ENCODE measurements around the gene ZNF585A.
"Not testable (repeated sequence)": the region's sequence is repeated elsewhere in the genome, so short reads cannot be mapped to it uniquely, and the experiment has no call there.

Gene ZNF585A

GRCh38 chr19:37197768-37198167, 25.3 kb upstream of the ZNF585A start:
- TF ChIP-seq, protein P1, sequence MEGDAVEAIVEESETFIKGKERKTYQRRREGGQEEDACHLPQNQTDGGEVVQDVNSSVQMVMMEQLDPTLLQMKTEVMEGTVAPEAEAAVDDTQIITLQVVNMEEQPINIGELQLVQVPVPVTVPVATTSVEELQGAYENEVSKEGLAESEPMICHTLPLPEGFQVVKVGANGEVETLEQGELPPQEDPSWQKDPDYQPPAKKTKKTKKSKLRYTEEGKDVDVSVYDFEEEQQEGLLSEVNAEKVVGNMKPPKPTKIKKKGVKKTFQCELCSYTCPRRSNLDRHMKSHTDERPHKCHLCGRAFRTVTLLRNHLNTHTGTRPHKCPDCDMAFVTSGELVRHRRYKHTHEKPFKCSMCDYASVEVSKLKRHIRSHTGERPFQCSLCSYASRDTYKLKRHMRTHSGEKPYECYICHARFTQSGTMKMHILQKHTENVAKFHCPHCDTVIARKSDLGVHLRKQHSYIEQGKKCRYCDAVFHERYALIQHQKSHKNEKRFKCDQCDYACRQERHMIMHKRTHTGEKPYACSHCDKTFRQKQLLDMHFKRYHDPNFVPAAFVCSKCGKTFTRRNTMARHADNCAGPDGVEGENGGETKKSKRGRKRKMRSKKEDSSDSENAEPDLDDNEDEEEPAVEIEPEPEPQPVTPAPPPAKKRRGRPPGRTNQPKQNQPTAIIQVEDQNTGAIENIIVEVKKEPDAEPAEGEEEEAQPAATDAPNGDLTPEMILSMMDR (IDR thresholded peaks at IDR 0.05; ENCODE audit: low read depth, low read length, missing control alignments) = no peak
- DNase-seq (ENCODE audit: low read depth) = no peak
- no peak overlapping the region for H3K4me3 ChIP-seq (ENCODE audit: low read depth, low read length)

- DNase-seq (ENCODE audit: low read depth); H3K4me3 ChIP-seq (ENCODE audit: low read depth, low read length): not testable (repeated sequence)
Observed at GRCh38 chr19:37197115-37197514, 24.6 kb upstream of the ZNF585A start.

GRCh38 chr19:37195248-37195647, 22.8 kb upstream of the ZNF585A start:
- H3K4me3 ChIP-seq (ENCODE audit: low read depth, low read length); DNase-seq (ENCODE audit: low read depth): not testable (repeated sequence)

DNA sequence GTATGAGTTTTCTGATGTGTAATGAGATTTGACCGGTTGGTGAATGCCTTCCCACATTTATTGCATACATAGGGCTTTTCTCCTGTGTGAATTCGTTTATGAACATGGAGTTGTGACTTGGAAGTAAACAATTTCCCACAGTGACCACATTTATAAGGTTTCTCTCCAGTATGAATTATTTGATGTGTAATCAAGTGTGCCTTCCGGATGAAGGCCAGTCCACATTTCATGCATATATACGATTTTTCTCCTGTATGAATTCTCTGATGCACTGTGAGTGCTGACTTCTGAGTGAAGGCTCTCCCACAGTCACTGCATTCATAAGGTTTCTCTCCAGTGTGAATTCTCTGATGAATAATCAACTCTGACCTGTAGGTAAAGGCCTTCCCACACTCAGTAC, 13.6 kb upstream of the ZNF585A start:
- not testable (repeated sequence) for DNase-seq (ENCODE audit: low read depth); H3K4me3 ChIP-seq (ENCODE audit: low read depth, low read length)

- TF ChIP-seq, protein P1 (IDR thresholded peaks at IDR 0.05; ENCODE audit: low read depth, low read length, missing control alignments) = no peak
- H3K4me3 ChIP-seq (ENCODE audit: low read depth, low read length) = no peak overlapping the region
- no peak for DNase-seq (ENCODE audit: low read depth)
Observed at GRCh38 chr19:37165635-37166034, 6.9 kb downstream of the ZNF585A start.

DNA sequence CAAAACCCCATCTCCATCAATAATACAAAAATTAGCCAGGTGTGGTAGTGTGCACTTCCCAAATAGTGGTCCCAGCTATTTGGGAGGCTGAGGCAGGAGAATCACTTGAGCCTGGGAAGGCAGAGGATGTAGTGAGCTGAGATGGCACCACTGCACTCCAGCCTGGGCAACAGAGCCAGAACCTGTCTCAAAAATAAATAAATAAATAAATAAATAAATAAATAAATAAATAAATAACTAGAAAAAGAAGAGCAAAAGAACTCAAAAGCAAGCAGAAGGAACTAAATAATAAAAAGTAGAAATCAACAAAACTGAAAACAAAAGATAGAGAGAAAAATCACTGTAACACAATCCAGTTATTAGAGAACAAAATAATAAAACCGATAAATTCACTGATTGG, 12.3 kb downstream of the ZNF585A start:
- TF ChIP-seq, protein P1 (IDR thresholded peaks at IDR 0.05; ENCODE audit: low read depth, low read length, missing control alignments) = no peak
- H3K4me3 ChIP-seq (ENCODE audit: low read depth, low read length) = no peak overlapping the region

DNA sequence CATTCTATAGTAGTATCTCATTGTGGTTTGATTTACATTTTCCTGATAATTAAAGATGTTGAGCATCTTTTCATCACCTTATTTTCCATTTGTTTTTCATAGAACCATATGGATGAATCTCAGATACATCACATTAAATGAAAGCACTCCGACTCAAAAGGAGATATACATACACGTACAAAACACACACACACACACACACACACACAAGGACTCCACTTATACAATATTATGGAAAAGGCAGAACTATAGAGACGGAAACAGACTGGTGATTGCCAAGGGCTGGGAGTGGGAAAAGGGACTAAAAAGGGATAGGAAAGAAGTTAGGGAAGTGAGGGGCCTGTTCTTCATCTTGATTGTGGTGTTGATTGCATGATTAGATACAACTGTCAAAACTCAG, 24.3 kb downstream of the ZNF585A start:
- H3K4me3 ChIP-seq (ENCODE audit: low read depth, low read length) = no peak overlapping the region
- TF ChIP-seq, protein P1 (IDR thresholded peaks at IDR 0.05; ENCODE audit: low read depth, low read length, missing control alignments) = no peak
- no peak for DNase-seq (ENCODE audit: low read depth)

More for the DNA sequence above, 12.3 kb downstream of the ZNF585A start:
- no peak for DNase-seq (ENCODE audit: low read depth)

DNA sequence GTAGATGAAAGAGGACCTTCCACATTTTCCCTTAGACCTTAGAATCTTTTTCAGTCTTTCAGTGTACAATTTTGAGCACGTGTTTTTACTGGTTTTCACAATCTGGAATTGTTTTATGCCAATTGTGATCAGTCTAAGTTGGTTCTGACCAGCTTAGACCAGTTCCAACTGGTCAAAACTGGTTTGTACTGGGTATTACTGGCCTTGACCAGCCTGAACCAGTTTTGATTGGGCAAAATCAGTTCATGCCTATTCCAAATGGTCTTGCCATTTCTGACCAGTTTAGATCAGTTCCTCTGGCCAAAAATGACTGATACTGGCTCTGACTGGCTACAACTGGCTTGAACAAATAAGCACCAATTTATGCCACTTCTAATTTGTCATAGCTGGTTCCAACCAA, 36.4 kb downstream of the ZNF585A start:
- no peak for DNase-seq (ENCODE audit: low read depth)
- TF ChIP-seq, protein P1 (IDR thresholded peaks at IDR 0.05; ENCODE audit: low read depth, low read length, missing control alignments) = no peak
- no peak overlapping the region for H3K4me3 ChIP-seq (ENCODE audit: low read depth, low read length)

DNA sequence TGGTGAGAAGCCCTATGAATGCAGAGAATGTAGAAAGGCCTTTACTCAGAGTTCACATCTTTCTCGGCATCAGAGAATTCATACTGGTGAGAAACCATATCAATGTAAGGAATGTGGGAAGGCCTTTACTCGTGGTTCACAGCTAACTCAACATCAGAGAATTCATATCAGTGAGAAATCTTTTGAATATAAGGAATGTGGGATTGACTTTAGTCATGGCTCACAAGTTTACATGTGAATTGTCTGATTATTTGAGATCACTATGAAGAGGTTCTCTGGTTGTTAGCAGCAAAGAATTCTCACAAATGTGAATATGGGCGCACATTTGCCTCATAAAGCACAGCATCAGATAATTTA, 43.7 kb downstream of the ZNF585A start:
- no peak for DNase-seq (ENCODE audit: low read depth)
- TF ChIP-seq, protein P1 (IDR thresholded peaks at IDR 0.05; ENCODE audit: low read depth, low read length, missing control alignments) = no peak
- H3K4me3 ChIP-seq (ENCODE audit: low read depth, low read length) = no peak overlapping the region

Data from GM12864 (cell line).